IMR-90 (cell line): ENCODE results near the gene TACC2. TPM values are rescaled to one million over a fixed set of nuclear protein-coding genes. Genes with fewer than 3 reads are reported as not detected.

Source experiments
- ATAC-seq: fragments of 200-7000 bp; cut with Tn5 transposase; 2 replicates; pipeline ENCODE4 v1.9.1; 2020; ENCODE audit warnings: low read depth, mild to moderate bottlenecking, moderate library complexity
- BruUV-seq: library from RNA; stranded (reverse); fragments of 400-500 nt; replicated peaks from 2 replicates; lab custom pipeline; 2021; lab: Mats Ljungman, UMichigan
- CTCF ChIA-PET: fragments of 300-600 bp; formaldehyde crosslinking; extraction: SDS; loops from one replicate; lab custom pipeline; 2021; ENCODE audit warnings: antibody characterized with exemption; lab: Yijun Ruan, JAX
- POLR2A ChIA-PET: fragments of 300-600 bp; sonication (Branson Sonifier 250); formaldehyde crosslinking; loops from one replicate; lab custom pipeline; 2022; ENCODE audit warnings: antibody characterized with exemption; ENCODE audit not compliant: unreplicated experiment; lab: Charles Lee
- DNase-seq: peaks from one replicate; pipeline ENCODE4 v3.0.0; 2013
- H2AFZ ChIP-seq: replicated peaks from 2 replicates; pipeline ENCODE3; 2013; ENCODE audit warnings: low read length, mild to moderate bottlenecking; ENCODE audit not compliant: poor library complexity
- H2AK5ac ChIP-seq: 2 replicates; pipeline ENCODE4 v1.6.1; 2013; ENCODE audit warnings: low read depth, low read length, inconsistent platforms
- H2AK9ac ChIP-seq: replicated peaks from 2 replicates; pipeline ENCODE3; 2013; ENCODE audit warnings: mild to moderate bottlenecking, low read depth, low read length, moderate library complexity; ENCODE audit not compliant: poor library complexity
- H2BK120ac ChIP-seq: 2 replicates; pipeline ENCODE4 v1.6.1; 2013; ENCODE audit warnings: low read depth, low read length, inconsistent platforms
- H2BK15ac ChIP-seq: 3 replicates; pipeline ENCODE4 v1.6.1; 2013; ENCODE audit warnings: low read depth, low read length, inconsistent platforms
- H2BK20ac ChIP-seq: 2 replicates; pipeline ENCODE4 v1.6.1; 2013; ENCODE audit warnings: low read depth, mild to moderate bottlenecking, inconsistent platforms, low read length, moderate library complexity
- H2BK5ac ChIP-seq: 2 replicates; pipeline ENCODE4 v1.6.1; 2013; ENCODE audit warnings: mild to moderate bottlenecking, low read depth, low read length, inconsistent platforms; ENCODE audit not compliant: poor library complexity, severe bottlenecking
- H3K14ac ChIP-seq: replicated peaks from 2 replicates; pipeline ENCODE4 v1.6.1; 2013; ENCODE audit warnings: low read depth, low read length, inconsistent platforms
- H3K18ac ChIP-seq: 2 replicates; pipeline ENCODE4 v1.6.1; 2013; ENCODE audit warnings: low read depth, low read length, control low read depth
- H3K23ac ChIP-seq: 2 replicates; pipeline ENCODE4 v1.6.1; 2013; ENCODE audit warnings: low read depth, low read length, inconsistent platforms
- H3K27ac ChIP-seq: 2 replicates; pipeline ENCODE4 v1.5.1; 2013; ENCODE audit warnings: mild to moderate bottlenecking, control low read depth, low read length; ENCODE audit not compliant: insufficient read depth
- H3K27me3 ChIP-seq: 2 replicates; pipeline ENCODE4 v1.6.1; 2013; ENCODE audit warnings: low read length; ENCODE audit not compliant: control insufficient read depth, insufficient read depth
- H3K36me3 ChIP-seq: 2 replicates; pipeline ENCODE4 v1.6.1; 2013; ENCODE audit warnings: low read length, mixed read lengths; ENCODE audit not compliant: control insufficient read depth, insufficient read depth
- H3K4ac ChIP-seq: 2 replicates; pipeline ENCODE4 v1.6.1; 2013; ENCODE audit warnings: low read depth, low read length, inconsistent platforms
- H3K4me1 ChIP-seq: 2 replicates; pipeline ENCODE4 v1.6.1; 2013; ENCODE audit warnings: low read length, mixed read lengths; ENCODE audit not compliant: control insufficient read depth, insufficient read depth
- H3K4me2 ChIP-seq: 2 replicates; pipeline ENCODE4 v1.6.1; 2013; ENCODE audit warnings: low read depth, mild to moderate bottlenecking, control low read depth, low read length, moderate library complexity
- H3K4me3 ChIP-seq: 2 replicates; pipeline ENCODE4 v1.5.1; 2013; ENCODE audit warnings: low read depth, mild to moderate bottlenecking, control low read depth, low read length, moderate library complexity; ENCODE audit not compliant: insufficient read depth
- H3K56ac ChIP-seq: 2 replicates; pipeline ENCODE4 v1.6.1; 2013; ENCODE audit warnings: low read length, inconsistent platforms; ENCODE audit not compliant: insufficient read depth; ENCODE audit errors: extremely low read depth
- H3K79me1 ChIP-seq, 2 experiments: 2 replicates each; pipeline ENCODE4 v1.6.1; 2013; ENCODE audit warnings: low read length in 2 of 2, inconsistent platforms in 1 of 2, low read depth in 1 of 2
- H3K9ac ChIP-seq: 2 replicates; pipeline ENCODE4 v1.6.1; 2013; ENCODE audit warnings: low read depth, low read length, control low read depth
- H3K9me1 ChIP-seq: 2 replicates; pipeline ENCODE4 v1.6.1; 2013; ENCODE audit warnings: low read length, inconsistent platforms; ENCODE audit not compliant: insufficient read depth
- H3K9me3 ChIP-seq: 2 replicates; pipeline ENCODE4 v1.6.1; 2013; ENCODE audit warnings: low read length; ENCODE audit not compliant: control insufficient read depth, insufficient read depth
- H4K20me1 ChIP-seq: 2 replicates; pipeline ENCODE4 v1.6.1; 2013; ENCODE audit warnings: low read length, inconsistent platforms; ENCODE audit not compliant: insufficient read depth
- H4K5ac ChIP-seq: 2 replicates; pipeline ENCODE4 v1.6.1; 2013; ENCODE audit warnings: mild to moderate bottlenecking, low read depth, low read length, control low read depth
- H4K8ac ChIP-seq, 2 experiments: 2 replicates each; pipeline ENCODE4 v1.6.1; 2013; ENCODE audit warnings: low read depth in 2 of 2, low read length in 2 of 2, control low read depth in 1 of 2, inconsistent platforms in 1 of 2
- H4K91ac ChIP-seq: 2 replicates; pipeline ENCODE4 v1.6.1; 2013; ENCODE audit warnings: low read depth, low read length, inconsistent platforms; ENCODE audit not compliant: insufficient read depth
- BHLHE40 ChIP-seq: fragments of 150-350 bp; IDR thresholded peaks from 2 replicates; pipeline ENCODE4 v1.6.1; 2016; ENCODE audit warnings: mild to moderate bottlenecking, low read depth, low read length
- CEBPB ChIP-seq: IDR thresholded peaks from 2 replicates; pipeline ENCODE4 v1.6.1; 2012; ENCODE audit warnings: low read depth, low read length, improper control_type of control experiment
- CHD1 ChIP-seq: IDR thresholded peaks from 2 replicates; pipeline ENCODE4 v1.6.1; 2012; ENCODE audit warnings: low read depth, low read length, improper control_type of control experiment
- FOS ChIP-seq: fragments of 150-350 bp; IDR thresholded peaks from 2 replicates; pipeline ENCODE4 v1.6.1; 2016; ENCODE audit warnings: low read depth, low read length
- MAFK ChIP-seq: IDR thresholded peaks from 2 replicates; pipeline ENCODE4 v1.6.1; 2012; ENCODE audit warnings: low read depth, low read length, improper control_type of control experiment
- MAZ ChIP-seq: IDR thresholded peaks from 2 replicates; pipeline ENCODE4 v1.6.1; 2012; ENCODE audit warnings: low read depth, mild to moderate bottlenecking, low read length, improper control_type of control experiment, moderate library complexity, borderline replicate concordance
- MXI1 ChIP-seq: IDR thresholded peaks from 2 replicates; pipeline ENCODE4 v1.6.1; 2012; ENCODE audit warnings: low read depth, mild to moderate bottlenecking, low read length, moderate library complexity, borderline replicate concordance
- POLR2A ChIP-seq: IDR thresholded peaks from 2 replicates; pipeline ENCODE4 v1.6.1; 2012; ENCODE audit warnings: mild to moderate bottlenecking, low read depth, low read length
- RAD21 ChIP-seq: IDR thresholded peaks from 2 replicates; pipeline ENCODE4 v1.6.1; 2012; ENCODE audit warnings: low read length, improper control_type of control experiment
- RCOR1 ChIP-seq: IDR thresholded peaks from 2 replicates; pipeline ENCODE4 v1.6.1; 2012; ENCODE audit warnings: mild to moderate bottlenecking, low read length, improper control_type of control experiment; ENCODE audit not compliant: insufficient replicate concordance
- SMC3 ChIP-seq: fragments of 150-350 bp; IDR thresholded peaks from 2 replicates; pipeline ENCODE4 v1.6.1; 2016; ENCODE audit warnings: low read depth, mild to moderate bottlenecking, antibody characterized with exemption, low read length, moderate library complexity
- WGBS, 2 experiments: methylation state at CpG; one replicate each; pipeline versions ENCODE4 v1.1.5 to v1.1.7; 2013; ENCODE audit warnings: missing lambda C conversion rate in 2 of 2; ENCODE audit not compliant: insufficient read length in 1 of 2; ENCODE audit errors: extremely low coverage in 2 of 2; 5-methylcytosine and 5-hydroxymethylcytosine counted together
- dilution Hi-C: fragments of 300-500 bp; cut with HindIII; formaldehyde crosslinking; loops from one replicate; pipeline ENCODE4 v1.14.3; 2018; ENCODE audit warnings: low sequenced_read_pairs; ENCODE audit not compliant: unreplicated experiment
- in situ Hi-C: fragments of 300-500 bp; cut with MboI; formaldehyde crosslinking; loops from 3 replicates; pipeline ENCODE4 v1.14.3; 2019; ENCODE audit warnings: low sequenced_read_pairs, inconsistent platforms, mixed read lengths
- intact Hi-C: fragments of 100-400 bp; cut with micrococcal nuclease; formaldehyde crosslinking; loops from 2 replicates; pipeline ENCODE4 v1.10.0; 2022
- polyA plus RNA-seq, 3 experiments: library from polyadenylated mRNA; depleted of rRNA; stranded (reverse); fragments of >200 nt; gene quantifications; 2 replicates each; pipeline ENCODE4 v1.2.3, GENCODE V29; 2012; ENCODE audit warnings: low replicate concordance in 1 of 3
- total RNA-seq: library from RNA; depleted of rRNA; stranded (reverse); fragments of >200 nt; gene quantifications from 2 replicates; pipeline ENCODE4 v1.2.3, GENCODE V29; 2012
- TF ChIP-seq, protein P1 (sequence below): fragments of 150-350 bp; IDR thresholded peaks from 2 replicates; pipeline ENCODE4 v1.6.1; 2017; ENCODE audit warnings: mild to moderate bottlenecking, antibody characterized with exemption, low read length, low read depth
- TF ChIP-seq, protein P2 (sequence below): conservative IDR thresholded peaks from 2 replicates; pipeline ENCODE4 v1.5.1; 2012; ENCODE audit warnings: mild to moderate bottlenecking, low read depth, low read length, improper control_type of control experiment
- TF ChIP-seq, protein P3 (sequence below): fragments of 150-350 bp; IDR thresholded peaks from 2 replicates; pipeline ENCODE4 v1.6.1; 2016; ENCODE audit warnings: low read depth, mild to moderate bottlenecking, low read length, moderate library complexity, borderline replicate concordance

The TACC2 gene
- total and polyA plus RNA-seq, 2 of the 4 experiments (the other 2 are of a cell fraction): 2.9 to 15.4 TPM

DNA sequence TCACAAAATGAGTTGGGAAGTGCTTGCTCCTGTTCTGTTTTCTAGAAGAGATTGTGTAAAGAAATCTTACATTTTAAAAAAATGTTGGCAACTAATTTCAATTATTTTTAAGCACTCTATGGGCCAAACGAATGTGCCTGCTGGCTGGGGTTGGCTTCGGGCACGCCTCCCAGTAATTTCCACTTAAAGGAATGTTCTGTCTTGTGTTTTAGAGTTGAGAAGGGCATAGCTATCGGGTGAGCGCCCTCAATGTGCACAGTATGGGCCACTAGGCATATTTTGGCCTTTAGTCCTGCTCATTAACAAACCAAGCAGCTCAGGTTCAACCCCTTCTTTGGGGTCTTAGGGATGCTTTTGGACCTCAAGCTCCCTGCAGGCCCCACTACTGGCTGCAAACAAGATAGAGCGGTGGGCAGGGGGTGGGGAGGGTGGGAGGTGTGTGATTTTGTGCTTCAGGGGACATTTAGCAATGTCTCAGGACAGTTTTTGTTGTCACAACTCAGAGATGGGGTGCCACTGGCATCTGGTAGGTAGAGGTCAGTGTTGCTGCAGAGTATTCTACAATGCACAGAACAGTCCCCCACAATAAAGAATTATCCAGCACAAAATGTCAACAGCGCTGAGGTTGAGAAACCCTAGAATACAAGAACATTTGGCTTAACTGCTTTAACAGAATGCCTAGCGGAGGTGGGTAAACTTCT, 40.7 kb downstream of the TACC2 start:
- no peak overlapping the region for H2AFZ ChIP-seq
- H3K27ac ChIP-seq: no peak overlapping the region
- no peak overlapping the region for H2AK9ac ChIP-seq
- H4K5ac ChIP-seq: no peak overlapping the region
- no peak overlapping the region for H3K4ac ChIP-seq
- H2BK120ac ChIP-seq: no peak overlapping the region
- TF ChIP-seq FOS (no peak), MAFK (no peak), RAD21 (no peak), SMC3 (no peak), BHLHE40 (no peak), POLR2A (no peak), MAZ (no peak), CEBPB (no peak), RCOR1 (no peak), CHD1 (no peak), MXI1 (no peak)
- TF ChIP-seq, protein P1, sequence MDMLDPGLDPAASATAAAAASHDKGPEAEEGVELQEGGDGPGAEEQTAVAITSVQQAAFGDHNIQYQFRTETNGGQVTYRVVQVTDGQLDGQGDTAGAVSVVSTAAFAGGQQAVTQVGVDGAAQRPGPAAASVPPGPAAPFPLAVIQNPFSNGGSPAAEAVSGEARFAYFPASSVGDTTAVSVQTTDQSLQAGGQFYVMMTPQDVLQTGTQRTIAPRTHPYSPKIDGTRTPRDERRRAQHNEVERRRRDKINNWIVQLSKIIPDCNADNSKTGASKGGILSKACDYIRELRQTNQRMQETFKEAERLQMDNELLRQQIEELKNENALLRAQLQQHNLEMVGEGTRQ: no peak
- TF ChIP-seq, protein P2, sequence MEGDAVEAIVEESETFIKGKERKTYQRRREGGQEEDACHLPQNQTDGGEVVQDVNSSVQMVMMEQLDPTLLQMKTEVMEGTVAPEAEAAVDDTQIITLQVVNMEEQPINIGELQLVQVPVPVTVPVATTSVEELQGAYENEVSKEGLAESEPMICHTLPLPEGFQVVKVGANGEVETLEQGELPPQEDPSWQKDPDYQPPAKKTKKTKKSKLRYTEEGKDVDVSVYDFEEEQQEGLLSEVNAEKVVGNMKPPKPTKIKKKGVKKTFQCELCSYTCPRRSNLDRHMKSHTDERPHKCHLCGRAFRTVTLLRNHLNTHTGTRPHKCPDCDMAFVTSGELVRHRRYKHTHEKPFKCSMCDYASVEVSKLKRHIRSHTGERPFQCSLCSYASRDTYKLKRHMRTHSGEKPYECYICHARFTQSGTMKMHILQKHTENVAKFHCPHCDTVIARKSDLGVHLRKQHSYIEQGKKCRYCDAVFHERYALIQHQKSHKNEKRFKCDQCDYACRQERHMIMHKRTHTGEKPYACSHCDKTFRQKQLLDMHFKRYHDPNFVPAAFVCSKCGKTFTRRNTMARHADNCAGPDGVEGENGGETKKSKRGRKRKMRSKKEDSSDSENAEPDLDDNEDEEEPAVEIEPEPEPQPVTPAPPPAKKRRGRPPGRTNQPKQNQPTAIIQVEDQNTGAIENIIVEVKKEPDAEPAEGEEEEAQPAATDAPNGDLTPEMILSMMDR: no peak
- TF ChIP-seq, protein P3, sequence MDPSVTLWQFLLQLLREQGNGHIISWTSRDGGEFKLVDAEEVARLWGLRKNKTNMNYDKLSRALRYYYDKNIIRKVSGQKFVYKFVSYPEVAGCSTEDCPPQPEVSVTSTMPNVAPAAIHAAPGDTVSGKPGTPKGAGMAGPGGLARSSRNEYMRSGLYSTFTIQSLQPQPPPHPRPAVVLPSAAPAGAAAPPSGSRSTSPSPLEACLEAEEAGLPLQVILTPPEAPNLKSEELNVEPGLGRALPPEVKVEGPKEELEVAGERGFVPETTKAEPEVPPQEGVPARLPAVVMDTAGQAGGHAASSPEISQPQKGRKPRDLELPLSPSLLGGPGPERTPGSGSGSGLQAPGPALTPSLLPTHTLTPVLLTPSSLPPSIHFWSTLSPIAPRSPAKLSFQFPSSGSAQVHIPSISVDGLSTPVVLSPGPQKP: no peak
- CTCF ChIA-PET: no interaction called here
- WGBS, 2 experiments: no CpG with 5 or more reads among the region's 8 CpGs
- H4K8ac ChIP-seq: no peak overlapping the region
- H3K79me1 ChIP-seq: no peaks in the 10 kb centered on the region
- H3K18ac ChIP-seq: no peak overlapping the region
- no peak overlapping the region for H3K23ac ChIP-seq
- no peaks in the 10 kb centered on the region for H4K20me1 ChIP-seq
- no peaks in the 10 kb centered on the region for H3K9me3 ChIP-seq
- no peak overlapping the region for H3K4me2 ChIP-seq
- H3K4me3 ChIP-seq: no peak overlapping the region
- H2BK15ac ChIP-seq: no peak overlapping the region
- H3K9me1 ChIP-seq: no peaks in the 10 kb centered on the region
- no peak overlapping the region for H4K91ac ChIP-seq
- H3K27me3 ChIP-seq: peaks cover 3% of the 10 kb centered on the region
- BruUV-seq: no TSS peak
- intact Hi-C loops: no loop called here
- no peak; the same call in 1 of the 2 replicates for ATAC-seq
- no peak overlapping the region for H3K9ac ChIP-seq
- no peaks in the 10 kb centered on the region for H3K4me1 ChIP-seq
- no peak overlapping the region for H3K56ac ChIP-seq
- no peak overlapping the region for H2AK5ac ChIP-seq
- dilution Hi-C loops: no loop called here
- POLR2A ChIA-PET: no interaction called here
- no peak for DNase-seq
- no peaks in the 10 kb centered on the region for H3K36me3 ChIP-seq
- in situ Hi-C loops: no loop called here
- no peak overlapping the region for H2BK20ac ChIP-seq
- no peak overlapping the region for H3K14ac ChIP-seq
- no peak overlapping the region for H2BK5ac ChIP-seq
